Measurements from ENCODE around the gene LPGAT1.

GRCh38 chr1:211748810-211749209 is 81.8 kb downstream of the LPGAT1 start:
- TF ChIP-seq ZNF253 (CRISPR knock-in tag; IDR thresholded peaks at IDR 0.05; ENCODE audit: borderline replicate concordance) (no peak), EZH2 (conservative IDR thresholded peaks at IDR 0.05; ENCODE audit: low read depth, low read length) (no peak), POLR2AphosphoS5 (IDR thresholded peaks at IDR 0.05; ENCODE audit: low read depth, low read length) (no peak), ZNF224 (CRISPR knock-in tag; IDR thresholded peaks at IDR 0.05) (no peak), SP2 (CRISPR knock-in tag; IDR thresholded peaks at IDR 0.05) (no peak), YY1 (IDR thresholded peaks at IDR 0.05; ENCODE audit: insufficient read depth, insufficient replicate concordance, low read depth, low read length) (no peak), RAD21 (CRISPR knock-in tag; IDR thresholded peaks at IDR 0.05) (no peak), SMC3 (IDR thresholded peaks at IDR 0.05; ENCODE audit: low read length) (no peak), ZNF274 (CRISPR knock-in tag; IDR thresholded peaks at IDR 0.05) (no peak), FOXP1 (IDR thresholded peaks at IDR 0.05) (no peak), FOXP1 (CRISPR knock-in tag; IDR thresholded peaks at IDR 0.05) (no peak), MAFF (IDR thresholded peaks at IDR 0.05; ENCODE audit: low read depth, low read length) (no peak), FOXK1 (CRISPR knock-in tag; IDR thresholded peaks at IDR 0.05; ENCODE audit: borderline replicate concordance, low read depth) (no peak), REST (IDR thresholded peaks at IDR 0.05; ENCODE audit: borderline replicate concordance in 1 of 2, low read depth in 1 of 2, low read length in 2 of 2) (no peak)
- TF ChIP-seq, protein P1, sequence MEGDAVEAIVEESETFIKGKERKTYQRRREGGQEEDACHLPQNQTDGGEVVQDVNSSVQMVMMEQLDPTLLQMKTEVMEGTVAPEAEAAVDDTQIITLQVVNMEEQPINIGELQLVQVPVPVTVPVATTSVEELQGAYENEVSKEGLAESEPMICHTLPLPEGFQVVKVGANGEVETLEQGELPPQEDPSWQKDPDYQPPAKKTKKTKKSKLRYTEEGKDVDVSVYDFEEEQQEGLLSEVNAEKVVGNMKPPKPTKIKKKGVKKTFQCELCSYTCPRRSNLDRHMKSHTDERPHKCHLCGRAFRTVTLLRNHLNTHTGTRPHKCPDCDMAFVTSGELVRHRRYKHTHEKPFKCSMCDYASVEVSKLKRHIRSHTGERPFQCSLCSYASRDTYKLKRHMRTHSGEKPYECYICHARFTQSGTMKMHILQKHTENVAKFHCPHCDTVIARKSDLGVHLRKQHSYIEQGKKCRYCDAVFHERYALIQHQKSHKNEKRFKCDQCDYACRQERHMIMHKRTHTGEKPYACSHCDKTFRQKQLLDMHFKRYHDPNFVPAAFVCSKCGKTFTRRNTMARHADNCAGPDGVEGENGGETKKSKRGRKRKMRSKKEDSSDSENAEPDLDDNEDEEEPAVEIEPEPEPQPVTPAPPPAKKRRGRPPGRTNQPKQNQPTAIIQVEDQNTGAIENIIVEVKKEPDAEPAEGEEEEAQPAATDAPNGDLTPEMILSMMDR (CRISPR knock-in tag; IDR thresholded peaks at IDR 0.05) = no peak

Measured in HepG2 (cell line).